Endometrial microvascular endothelial cells (primary cell): ENCODE results near the gene RIMKLB. TPM values are rescaled to one million over a fixed set of nuclear protein-coding genes. Genes with fewer than 3 reads are reported as not detected.
"Not testable (repeated sequence)": the region's sequence is repeated elsewhere in the genome, so short reads cannot be mapped to it uniquely, and the experiment has no call there.

Source experiments
- in situ Hi-C: cut with HindIII; loops from 2 replicates; pipeline ENCODE4 v1.10.0; 2017; ENCODE audit warnings: low sequenced_read_pairs, low pct_unique_long_range_greater_than_20kb; ENCODE audit errors: inconsistent ontology term
- total RNA-seq: library from RNA; depleted of rRNA; stranded (reverse); fragments of >200 nt; gene quantifications from one replicate; pipeline ENCODE4 v1.2.3, GENCODE V29; 2015; ENCODE audit errors: inconsistent ontology term

Gene RIMKLB
- total RNA-seq, 1 donor from 2014 or later = 38.0 TPM

DNA sequence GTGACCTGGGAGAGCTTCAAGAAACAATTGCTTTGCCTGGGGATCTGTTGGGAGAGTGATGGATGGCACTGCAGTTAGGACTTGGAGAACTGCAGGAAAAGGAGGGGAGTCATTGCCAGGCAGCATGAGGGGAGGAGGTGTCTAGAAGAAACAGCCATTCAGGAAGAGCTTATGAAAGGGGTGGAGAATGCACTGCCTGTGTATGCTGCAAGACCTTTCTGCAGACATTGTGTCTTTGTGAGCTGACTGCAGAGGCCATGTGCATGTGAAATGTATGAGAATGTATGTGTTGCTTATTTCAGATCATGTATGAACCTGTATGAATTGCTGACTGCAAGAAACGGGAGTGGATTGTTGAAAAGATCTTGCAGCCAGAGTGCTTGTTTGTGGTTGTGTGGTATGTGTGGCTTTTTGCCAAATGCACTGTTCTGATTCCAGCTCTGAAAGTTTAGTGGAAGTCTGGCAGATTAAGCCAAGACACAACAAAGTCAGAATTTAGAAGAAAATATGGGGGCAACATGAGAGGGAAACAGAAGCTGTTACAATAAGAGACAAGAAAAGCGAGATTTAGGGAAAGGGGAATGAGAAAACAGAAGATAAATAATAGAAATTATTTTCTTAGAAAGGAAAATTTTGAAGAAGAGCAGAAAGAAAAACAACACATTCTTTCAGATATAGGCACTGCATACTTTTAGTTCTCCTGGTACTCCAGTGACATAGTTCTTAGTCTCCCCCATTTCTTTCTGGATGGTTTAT, 9.8 kb upstream of the RIMKLB start:
- in situ Hi-C loops = no loop called here

DNA sequence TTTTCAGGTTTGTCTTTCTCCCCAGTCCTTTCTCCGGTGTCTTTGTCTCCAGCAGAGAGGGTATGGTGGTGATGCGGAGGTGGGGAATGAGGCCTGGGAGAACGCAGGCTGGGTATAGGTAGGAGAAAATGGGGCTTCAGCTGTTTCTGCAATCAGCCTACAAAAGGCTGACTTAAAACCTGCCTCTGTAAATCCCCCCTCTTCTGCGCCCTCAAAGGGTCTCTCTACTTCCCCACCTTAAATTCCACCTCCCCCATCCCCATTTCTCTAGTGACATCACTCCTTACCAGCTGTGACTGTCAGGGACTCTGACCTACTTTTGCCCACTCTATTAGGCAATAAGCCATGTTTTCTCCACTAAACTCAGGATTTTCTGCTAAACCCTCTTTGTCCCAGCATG, 8.1 kb upstream of the RIMKLB start:
- in situ Hi-C loops = no loop called here

DNA sequence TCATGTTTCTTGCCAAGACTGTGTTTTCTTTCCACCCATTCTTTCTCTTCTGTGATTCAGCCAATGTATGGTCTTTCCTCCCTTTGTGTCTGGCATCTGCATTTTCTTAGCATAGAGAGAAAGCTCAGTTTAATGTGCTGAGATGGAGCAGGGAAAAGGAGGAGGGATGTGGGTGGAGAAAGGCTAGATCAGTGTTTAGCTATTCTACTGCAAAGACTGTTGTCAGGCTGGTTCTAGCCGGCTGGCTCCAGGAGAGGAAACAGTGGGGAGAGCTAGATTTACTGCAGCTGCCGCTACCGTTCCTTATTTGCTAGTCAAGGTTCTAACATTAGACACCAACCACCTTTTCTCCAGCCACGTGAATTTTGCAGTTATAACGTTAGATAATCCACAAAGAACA, 5.2 kb upstream of the RIMKLB start:
- in situ Hi-C loops = no loop called here

DNA sequence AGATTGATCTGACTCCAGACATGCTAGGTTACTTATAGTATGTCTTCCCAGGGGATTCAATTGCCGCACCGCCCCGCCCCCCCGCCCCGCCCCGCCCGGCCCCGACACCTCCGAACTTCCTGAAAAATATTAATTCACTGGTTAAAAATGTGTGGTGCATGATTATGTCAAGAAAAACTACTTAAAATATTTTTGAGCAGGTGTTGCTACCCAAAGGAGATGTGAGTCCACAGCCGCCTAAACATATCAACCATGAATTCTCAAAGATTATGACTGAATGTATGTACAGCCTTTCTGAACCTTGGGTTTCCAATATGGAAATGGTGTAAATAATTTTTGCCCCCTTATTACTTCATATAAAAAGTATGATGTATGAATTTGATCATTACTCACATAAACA, 2.7 kb upstream of the RIMKLB start:
- in situ Hi-C loops = no loop called here

DNA sequence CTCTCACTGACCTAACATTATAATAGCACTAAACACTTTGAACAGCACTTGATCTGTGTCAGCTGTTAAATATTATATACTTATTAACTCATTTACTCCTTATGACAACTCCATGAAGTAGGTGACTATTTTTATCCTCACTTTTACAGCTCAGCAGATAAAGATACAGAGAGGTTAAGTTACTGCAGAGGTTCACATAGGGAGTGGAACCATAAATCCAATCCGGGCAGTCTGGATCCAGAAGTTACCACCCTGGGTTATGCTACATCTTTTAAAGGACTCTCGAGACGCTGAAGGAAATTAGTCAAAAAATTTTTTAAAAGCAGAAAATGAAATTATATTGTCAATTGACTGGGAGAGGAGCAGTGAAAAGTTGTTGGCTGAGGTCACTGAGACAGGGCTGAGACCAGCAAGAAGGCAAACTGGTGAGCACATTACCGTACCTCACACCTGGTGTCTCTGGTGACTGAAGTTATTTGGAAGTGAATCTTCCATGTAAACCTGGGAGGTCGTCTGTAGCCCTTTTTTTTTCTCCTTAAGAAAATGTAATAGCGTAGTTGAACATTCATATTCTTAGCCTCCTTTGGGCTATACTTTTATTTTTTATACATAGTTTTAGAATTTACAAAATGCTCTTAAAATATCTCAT, 1.2 kb upstream of the RIMKLB start:
- in situ Hi-C loops = no loop called here

DNA sequence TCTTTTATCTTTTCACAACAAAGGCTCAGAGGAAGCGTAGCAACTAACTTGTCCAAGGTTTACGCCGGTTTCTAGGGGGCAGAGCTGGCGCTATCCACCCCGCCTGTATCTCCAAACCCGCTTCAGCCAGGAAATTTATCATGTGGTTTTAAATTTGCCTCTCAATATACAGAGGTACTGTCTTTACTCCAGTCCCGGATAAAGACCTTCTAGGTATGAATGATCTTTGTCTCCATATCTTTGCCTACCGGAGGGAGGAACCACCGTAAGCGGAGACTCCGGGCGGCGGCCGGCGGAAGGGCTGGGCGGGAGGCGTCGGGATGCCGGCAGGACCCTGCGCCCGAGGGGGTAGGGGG, 693 bp upstream of the RIMKLB start:
- in situ Hi-C loops = no loop called here

DNA sequence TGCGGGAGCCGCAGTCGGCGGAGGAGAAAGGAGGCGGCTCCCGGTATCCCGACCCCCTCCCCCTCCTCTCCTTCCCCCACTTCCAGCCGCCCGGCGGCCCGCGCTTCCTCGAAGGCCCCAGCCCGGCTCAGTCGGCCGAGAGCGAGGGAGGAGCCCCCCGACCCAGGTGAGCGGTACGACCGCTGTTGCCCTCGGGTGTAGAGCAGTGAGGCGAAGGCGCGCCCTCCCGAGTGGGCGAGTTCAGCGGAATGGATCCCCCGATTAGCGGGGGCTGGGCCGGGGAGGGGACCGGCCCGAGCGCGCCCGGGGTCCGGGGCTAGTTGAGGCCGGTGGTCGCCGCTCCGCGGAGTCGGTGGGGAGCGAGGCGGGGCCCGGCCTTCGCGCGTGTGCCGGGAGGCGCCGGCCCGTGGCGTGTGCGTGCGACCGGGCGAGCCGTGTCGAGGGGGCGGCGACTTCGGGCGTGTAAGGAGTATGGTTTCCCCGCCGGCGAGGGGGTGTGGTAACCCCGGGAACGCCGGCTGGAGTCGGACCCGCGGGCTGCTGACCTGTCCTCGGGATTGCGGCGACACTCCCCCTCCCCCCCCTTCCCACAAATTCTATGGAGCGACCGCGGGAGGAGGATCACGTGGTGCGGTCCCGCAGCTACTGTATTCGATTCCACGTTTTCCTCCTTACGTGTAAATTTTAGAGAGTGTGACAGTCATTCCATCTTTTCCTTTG, 501 bp downstream of the RIMKLB start:
- in situ Hi-C loops = no loop called here

DNA sequence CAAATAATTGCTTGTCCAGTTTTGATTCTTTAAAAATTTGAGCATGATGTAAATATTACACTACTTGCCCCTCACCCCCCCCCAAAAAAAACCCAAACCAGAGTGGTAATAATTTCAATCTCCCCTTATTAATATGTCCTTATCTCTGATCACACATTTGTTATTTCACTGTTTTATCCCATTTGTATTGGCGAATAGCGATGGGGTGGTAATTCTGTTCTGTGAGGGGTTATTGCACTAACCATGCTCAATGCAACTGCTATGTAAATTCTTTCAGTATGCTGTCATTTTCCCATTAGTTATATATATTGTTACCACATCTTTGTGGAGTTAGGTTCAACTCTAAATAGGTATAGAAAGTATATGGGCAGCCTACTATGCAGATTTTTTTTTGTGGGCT, 1.1 kb downstream of the RIMKLB start:
- in situ Hi-C loops = no loop called here

DNA sequence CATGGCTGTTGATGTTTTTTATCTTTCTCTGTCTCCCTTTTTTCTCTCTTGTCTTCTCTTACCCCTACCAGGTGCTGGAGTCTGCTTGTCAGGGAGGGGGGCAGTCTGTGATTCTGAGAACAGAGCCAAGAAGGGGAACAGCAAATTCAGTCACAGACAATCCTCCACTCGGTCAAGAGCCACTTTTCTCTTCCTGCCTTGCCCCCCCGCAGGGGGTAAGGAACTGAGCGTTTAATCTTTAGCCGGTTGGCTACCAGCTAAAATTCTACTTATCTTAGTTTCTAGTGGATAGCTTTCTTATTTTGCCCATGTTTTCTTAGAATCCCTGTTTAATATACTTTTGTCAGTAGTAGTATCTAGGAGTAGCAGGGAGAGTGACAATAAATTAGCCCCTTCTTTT, 1.9 kb downstream of the RIMKLB start:
- in situ Hi-C loops = no loop called here

DNA sequence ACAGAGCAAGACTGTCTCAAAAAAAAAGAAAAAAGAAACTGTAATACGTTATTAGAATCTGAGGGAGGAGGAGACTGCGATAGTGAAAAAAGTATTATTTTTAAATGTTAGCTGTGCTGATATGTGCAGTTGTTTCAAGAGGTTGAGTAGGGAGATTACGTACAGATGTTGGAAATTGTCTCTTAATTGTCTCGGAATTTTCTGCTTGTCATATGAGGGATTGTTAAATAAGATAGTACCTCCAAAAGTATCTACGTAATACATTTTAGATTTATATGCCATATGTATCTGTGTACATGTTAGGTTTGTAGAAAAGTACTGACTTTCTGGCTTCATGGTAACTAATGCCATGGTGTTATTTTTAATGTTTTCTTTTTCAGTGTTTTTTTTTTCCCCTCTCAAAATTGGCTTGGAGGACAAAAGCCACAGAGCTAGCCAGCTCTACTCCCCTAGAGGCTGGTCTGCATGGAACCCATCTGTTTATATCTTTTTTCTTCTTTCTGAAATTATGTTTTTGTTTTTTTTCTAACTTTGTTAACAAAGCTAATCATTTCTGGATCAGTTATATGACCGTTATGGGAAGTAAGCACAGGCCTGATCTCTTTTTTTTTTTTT, 3.4 kb downstream of the RIMKLB start:
- in situ Hi-C loops = no loop called here

DNA sequence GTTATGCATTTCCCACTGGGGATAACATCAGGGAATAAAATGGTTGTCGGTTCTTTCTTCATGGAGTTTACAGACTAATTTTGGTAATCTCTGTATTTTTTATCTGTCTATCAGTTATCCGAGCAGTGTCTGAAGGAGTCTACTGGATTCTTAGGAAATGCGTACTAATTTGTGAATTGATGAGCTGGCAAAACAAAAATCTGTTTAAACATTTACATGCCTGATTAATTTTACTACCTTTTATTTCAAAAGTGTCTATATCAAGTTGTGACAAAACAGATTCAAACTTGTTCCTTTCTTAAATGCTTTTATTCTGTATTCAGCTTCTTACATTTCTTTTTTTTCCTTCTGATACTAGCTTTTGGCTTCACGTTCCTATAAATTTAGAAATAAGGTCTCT, 4.4 kb downstream of the RIMKLB start:
- in situ Hi-C loops = no loop called here

DNA sequence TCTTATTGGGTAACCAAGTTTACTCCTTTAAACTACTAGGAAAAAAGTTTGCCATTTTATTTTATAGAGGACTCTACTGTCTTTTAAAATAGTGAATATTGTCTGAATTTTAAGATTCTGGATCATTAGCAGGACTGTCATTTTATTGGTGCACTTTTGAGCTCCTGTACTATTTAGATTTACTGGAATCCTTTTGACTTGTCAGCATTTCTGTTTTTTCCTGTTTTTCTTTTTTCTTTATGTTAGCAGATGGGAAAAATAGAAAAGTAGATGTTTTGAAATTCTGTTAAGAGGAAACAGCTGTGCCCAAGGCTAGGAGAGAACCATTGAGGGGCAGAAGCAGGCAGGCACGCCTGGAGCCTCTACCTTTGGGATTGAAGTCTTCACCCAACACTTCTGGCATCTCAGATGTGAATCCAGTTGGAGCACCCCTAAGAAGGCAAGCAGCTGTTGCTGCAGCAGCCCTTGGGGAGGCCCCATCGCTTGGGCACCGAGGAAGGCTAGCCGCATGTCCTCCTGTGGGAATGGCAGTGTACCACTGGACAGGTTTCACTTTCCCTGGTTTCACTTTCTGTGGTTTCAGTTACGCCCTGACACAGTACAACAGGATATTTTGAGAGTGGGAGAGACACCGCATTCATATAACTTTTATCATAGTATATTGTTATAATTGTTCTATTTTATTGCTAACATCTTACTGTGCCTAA, 11.5 kb downstream of the RIMKLB start:
- in situ Hi-C loops = no loop called here

DNA sequence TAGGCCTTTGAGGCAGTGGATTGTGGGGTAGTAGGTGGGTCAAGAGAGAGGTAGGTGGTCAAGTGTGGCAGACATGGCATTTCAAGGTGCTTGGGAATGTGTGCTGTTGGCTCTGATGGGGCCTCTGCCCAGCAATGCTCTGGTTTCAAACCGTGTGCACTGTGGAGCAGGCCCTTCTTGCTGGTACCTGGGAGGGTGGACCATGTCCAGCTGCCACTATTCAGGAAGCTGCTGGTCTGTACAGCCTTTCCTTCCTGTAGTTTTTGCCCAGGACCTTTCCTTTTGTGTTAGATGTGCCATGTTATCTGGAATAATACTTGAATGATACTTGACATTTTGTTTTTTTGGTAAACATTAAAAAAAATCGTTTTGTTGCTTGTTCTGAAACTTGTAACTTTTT, 14.8 kb downstream of the RIMKLB start:
- in situ Hi-C loops = no loop called here

DNA sequence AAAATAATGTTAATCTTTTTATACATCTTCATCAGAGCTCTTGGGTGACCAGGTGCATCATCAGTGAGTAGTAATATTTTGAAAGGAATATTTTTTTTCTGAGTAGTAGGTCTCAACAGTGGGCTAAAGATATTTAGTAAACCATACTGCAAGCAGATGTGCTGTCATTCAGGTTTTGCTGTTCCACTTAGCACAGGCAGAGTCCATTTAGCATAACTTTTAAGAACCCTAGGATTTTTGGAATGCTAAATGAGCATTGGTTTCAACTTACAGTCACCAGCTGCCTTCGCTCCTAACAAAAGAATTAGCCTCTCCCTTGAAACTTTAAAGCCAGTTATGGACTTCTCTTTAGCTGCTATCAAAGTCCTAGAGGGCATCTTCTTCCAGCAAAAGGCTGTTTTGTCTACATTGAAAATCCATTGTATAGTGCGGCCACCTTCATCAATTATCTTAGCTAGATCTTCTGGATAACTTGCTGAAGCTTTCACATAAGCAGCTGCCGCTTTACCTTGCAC, 24.6 kb downstream of the RIMKLB start:
- in situ Hi-C loops = no loop called here

DNA sequence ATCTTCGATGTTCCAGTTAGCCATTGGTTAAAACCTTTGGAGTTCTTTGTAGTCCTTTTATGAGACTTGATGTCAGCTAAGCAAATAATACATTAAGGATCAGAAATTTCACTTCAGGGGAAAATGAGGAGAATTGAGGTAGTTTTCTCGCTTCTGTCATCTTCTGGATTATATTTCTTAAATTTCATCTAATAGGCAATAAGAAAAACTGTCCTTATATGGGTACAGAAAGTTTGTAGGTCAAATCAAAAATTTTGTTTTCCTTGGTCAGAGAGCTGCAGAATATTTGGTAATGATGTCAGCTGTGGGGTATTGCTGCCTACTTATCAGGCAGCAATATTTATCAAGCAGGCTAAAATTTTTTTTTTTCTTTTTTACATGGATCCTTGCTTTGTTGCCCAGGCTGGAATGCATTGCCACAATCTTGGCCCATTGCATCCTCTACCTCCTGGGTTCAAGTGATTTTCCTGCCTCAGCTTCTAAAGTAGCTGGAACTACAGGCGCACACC, 37.1 kb downstream of the RIMKLB start:
- in situ Hi-C loops = no loop called here

DNA sequence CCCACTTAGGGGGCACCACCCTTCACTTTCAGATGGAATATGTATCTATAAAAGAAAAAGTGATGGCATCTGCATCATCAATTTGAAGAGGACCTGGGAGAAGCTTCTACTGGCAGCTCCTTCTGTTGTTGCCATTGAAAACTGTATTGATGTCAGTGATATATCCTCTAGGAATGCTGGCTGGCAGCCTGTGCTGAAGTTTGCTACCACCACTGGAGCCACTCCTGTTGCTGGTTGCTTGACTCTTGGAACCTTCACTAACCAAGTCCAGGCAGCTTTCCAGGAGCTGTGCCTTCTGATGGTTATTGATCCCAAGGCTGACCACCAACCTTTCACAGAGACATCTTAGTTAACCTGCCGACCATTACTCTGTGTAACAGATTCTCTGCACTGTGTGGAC, 44.7 kb downstream of the RIMKLB start:
- in situ Hi-C loops = no loop called here

DNA sequence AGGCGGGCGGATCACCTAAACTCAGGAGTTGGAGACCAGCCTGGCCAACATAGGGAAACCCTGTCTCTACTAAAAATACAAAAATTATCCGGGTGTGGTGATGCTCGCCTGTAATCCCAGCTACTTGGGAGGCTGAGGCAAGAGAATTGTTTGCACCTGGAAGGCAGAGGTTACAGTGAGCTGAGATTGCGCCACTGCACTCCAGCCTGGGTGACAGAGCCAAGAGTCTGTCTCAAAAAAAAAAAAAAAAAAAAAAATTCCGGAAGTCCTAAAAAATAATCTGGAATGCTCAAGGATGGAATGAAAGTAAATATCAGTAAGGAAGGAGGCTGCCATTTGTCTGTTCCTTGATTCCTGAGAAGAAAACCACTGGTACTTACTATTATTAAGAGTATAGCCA, 45.3 kb downstream of the RIMKLB start:
- in situ Hi-C loops = not testable (repeated sequence)

DNA sequence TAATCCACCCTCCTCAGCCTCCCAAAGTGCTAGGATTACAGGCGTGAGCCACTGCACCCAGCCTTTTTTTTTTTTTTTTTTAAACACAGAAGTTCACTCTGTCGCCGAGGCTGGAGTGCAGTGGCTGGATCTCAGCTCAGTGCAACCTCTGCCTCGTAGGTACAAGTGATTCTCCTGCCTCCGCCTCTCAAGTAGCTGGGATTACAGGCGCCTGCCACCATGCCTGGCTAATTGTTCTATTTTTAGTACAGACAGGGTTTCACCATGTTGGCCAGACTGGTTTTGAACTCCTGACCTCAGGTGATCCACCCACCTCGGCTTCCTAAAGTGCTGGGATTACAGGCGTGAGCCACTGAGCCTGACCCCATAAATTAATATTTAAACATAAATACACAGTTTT, 47.8 kb downstream of the RIMKLB start:
- in situ Hi-C loops = not testable (repeated sequence)

DNA sequence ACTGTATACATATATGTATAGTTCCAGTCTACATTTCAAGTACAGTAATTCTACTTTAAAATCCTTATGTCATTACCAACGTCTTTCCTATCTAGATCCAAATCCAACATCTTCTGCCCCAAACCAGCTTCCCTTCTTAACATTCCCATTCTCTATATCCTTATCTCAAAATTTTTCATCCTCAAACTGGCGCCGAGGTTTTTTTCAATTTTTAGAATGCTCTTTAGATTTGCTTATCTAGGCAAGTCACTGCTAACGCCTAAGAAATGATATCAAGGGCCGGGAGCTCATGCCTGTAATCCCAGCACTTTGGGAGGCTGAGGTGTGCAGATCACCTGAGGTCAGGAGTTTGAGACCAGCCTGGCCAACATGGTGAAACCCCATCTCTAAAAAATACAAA, 48.3 kb downstream of the RIMKLB start:
- in situ Hi-C loops = no loop called here
